AG08396 (cell line): ENCODE measurements around the gene POLR3H.

Source experiments
- DNase-seq: peaks from one replicate; pipeline ENCODE4 v3.0.0; 2012; ENCODE audit warnings: low spot score, mixed read lengths

POLR3H gene

DNA sequence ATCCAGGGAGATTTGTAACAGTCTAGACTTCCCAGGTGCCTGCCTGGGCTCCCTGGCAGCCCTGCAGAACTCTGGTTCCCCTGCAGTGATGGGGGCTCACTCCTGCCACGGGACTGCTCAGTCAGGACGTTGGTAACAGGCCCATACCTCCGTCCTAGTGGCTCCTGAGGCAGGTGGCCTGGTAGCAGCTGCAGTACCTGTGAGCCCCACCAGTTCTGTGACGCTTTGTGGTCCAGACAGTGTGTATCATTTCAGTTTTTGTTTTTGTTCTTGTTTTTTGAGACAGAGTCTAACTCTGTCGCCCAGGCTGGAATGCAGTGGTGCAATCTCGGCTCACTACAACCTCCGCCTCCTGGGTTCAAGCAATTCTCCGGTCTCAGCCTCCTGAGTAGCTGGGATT lies 27.8 kb downstream of the POLR3H start:
- no peak for DNase-seq

DNA sequence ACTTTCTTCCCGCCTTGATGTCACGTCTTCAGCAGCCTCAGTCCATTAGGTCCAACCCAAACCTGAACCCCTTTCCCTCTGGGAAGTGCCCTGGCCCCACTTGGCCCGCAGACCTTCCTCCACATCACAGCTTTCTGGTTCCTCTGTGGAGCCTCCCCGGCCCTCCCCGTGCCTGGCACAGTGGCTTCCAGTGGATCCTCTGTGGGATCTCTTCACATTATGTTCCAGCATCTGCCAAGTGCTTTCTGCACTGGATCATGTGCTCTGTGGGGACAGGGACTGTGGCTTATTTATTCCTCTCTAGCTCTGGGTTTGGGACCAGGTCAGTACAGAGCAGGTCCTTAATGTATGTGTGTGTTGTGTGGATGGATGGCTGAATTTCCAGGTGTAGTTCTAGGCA lies 30.9 kb downstream of the POLR3H start:
- DNase-seq = no peak

DNA sequence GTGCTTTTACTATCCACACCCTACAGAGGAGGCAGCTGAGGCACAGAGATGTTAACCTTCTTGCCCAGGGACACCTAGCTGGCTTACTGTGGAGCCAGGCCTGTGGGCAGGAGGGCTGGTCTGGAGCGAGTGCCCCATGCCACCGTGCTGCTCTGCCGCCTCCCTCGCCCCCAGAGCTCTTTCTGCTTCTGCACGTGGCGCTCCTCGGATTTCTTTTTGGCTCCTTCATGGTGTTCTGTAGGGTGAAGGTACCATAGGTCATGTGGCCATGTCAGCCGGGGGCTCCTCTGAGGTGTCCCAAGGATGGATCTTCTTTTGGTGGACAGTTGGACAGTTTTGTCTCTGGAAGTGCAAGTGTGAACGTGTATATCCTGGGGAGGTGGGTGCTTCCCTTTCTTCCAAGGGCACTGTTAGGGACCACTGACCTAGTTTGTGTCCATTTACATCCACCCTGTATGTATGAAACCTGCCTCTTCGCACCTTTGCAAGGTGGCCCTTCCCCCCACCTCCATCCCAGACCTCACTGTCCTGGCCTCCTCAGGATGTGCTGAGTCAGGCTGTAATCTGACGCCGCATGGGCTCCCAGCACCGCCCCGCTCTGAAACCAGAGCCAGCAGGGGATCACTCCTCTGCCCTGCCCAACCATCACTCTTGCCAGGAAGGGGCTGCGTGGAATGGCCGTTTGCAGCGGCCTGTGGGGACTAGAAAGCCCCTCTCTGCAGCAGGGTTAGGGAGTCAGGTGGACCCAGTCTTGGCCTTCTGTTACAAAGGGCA lies 31.7 kb downstream of the POLR3H start:
- DNase-seq = peak; percentile 79

DNA sequence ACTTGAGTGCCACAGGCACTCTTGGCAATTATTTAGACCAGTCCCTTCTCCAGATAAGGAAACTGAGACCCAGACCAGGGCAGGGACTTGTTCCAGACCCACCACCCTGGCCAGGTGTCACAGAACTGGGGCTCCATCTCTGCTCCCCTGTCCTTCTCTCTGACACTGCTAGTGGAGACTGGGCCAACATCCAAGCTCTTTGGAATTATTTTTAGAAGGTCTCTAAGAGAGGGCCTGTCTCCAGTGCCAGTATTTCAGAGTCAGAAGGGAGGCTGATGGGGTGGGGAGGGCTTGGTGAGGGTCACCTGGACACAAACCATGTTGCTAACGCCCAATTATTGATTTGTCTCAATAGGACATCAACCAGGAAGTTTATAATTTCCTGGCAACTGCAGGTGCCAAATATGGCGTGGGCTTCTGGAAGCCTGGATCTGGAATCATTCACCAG lies 32.7 kb downstream of the POLR3H start:
- DNase-seq = no peak

DNA sequence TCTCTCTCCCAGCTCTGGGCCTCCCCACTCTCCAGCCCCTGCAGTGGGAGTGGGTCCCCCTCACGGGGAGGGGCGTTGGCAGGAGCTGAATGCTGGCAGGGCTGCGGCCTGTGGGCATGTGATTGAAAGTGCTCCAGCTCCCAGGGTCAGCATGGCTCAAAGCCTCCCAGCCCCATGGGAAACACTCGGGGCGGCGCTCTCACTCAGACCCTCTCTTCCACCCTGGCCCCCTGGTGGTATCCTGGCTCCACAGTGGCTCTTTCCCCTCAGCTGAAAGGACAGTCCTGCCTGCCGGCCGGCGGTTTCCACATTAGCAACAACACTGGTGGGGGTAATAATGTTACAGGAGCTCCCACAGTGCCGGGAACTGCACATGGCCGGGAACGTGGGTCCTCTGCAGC lies 35.5 kb downstream of the POLR3H start:
- no peak for DNase-seq

DNA sequence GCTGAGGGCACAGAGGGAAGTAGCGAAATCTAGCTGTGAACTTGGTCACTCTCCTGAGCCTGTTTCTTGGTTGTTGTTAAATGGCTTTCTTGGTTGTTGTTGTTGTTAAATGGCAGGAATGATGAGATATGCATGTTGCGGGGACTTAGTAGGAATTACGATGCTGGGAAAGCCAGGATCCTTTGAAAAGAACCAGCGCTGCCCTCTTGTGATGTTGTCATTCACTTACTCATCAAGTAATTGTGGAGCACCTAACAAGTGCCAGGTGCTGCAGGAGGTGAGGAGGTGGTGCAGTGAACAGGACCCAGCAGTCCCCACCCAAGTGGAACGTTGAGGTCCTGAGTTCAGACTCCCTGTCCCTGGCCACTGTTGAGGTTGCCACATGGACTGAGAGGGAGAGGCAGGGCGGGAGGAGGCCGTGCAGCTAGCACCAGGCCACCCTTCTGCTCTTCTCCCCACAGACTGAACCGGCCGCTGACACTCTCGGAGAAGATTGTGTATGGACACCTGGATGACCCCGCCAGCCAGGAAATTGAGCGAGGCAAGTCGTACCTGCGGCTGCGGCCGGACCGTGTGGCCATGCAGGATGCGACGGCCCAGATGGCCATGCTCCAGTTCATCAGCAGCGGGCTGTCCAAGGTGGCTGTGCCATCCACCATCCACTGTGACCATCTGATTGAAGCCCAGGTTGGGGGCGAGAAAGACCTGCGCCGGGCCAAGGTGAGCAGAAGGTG lies 36.8 kb downstream of the POLR3H start:
- DNase-seq = no peak

DNA sequence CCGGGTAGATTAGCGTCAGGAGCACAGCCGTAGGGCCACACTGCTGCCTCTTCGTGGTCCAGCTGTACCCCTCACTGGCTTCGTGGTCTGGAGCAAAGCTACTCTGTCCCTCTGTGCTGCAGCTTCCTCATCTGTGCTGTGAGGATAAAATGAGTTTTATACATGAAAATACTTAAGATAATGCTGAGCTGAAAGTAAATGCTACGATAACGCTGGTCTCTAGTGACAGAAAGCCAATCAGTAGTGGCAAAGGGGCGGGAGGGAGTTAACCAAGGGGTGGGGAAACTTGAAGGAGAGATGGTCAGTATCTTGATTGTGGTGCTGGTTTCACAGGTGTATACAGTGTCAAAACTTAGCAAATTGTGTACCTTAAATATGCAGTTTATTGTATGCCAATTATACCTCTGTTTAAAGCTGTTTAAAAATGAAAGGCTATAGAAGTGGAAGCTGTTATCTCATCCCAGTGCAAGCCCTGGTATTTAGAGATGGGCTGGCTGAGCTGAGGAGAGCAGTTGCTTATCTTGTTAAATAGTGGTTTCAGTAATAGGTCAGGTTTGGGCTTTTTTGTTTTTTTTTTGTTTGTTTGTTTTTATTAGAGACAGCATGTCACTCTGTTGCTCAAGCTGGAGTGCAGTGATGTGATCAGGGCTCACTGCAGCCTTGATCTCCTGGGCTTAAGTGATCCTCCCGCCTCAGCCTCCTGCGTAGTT lies 38.6 kb downstream of the POLR3H start:
- DNase-seq = no peak

DNA sequence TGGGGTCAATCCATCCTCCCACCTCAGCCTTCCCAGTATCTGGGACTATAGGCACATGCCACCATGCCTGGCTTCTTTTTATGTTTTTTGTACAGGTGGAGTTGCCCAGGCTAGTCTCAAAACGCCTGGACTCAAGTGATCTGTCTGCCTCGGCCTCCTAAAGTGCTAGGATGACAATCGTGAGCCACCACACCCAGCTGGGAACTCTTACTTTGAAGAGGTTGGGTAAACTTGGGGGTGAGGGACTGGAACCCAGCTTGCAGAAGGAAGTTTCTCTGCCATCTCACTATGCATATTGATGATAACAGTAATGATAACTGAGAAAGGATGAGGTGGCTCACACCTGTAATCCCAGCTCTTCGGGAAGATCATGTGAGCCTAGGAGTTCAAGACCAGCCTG lies 39.5 kb downstream of the POLR3H start:
- DNase-seq = no peak

DNA sequence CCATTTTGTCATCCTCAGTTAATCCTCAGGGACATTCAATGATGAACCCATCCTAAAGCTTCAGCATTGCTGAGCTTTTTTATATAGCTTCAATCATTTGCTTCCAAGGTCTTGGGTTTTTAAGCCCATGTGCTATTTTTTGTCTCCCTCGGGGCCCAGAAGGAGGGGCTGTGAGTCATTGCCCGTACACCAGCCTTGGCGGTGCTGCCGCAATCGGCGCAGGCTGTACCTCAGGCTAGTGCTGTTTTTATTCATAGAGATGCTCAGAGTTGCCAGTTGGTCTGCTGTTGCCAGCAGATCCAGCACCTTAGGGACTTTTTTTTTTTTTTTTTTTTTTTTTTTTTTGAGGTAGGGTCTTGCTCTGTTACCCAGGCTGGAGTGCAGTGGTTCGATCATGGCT lies 39.9 kb downstream of the POLR3H start:
- no peak for DNase-seq

DNA sequence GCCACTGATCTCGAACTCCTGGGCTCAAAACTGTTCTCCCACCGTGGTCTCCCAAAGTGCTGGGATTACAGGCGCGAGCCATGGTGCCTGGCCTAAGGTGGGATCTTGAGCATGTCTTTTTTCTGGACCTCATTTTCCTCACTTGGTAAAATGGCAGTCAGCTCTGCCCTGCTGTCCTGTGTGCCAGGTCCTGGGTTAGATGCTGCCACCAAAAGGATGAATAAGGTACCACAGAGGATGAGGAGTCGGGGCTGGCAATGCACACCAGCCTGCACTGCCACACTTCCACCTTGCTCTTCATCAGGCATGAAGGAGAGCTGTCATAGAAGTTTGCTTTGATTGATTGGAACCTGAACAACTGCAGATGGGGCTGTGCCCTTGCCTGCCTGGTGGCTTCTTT lies 43.1 kb downstream of the POLR3H start:
- no peak for DNase-seq

DNA sequence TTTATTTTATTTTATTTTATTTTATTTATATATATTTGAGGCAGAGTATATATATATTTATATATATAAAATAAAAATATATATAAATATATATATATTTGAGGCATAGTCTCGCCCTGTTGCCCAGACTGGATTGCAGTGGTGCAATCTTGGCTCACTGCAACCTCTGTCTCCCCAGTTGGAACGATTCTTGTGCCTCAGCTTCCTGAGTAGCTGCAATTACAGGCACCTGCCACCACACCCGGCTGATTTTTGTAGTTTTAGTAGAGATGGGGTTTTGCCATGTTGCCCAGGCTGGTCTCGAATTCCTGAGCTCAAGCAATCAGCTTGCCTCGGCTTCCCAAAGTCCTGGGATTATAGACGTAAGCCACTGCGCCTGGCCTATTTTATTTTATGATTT lies 44.0 kb downstream of the POLR3H start:
- no peak for DNase-seq

DNA sequence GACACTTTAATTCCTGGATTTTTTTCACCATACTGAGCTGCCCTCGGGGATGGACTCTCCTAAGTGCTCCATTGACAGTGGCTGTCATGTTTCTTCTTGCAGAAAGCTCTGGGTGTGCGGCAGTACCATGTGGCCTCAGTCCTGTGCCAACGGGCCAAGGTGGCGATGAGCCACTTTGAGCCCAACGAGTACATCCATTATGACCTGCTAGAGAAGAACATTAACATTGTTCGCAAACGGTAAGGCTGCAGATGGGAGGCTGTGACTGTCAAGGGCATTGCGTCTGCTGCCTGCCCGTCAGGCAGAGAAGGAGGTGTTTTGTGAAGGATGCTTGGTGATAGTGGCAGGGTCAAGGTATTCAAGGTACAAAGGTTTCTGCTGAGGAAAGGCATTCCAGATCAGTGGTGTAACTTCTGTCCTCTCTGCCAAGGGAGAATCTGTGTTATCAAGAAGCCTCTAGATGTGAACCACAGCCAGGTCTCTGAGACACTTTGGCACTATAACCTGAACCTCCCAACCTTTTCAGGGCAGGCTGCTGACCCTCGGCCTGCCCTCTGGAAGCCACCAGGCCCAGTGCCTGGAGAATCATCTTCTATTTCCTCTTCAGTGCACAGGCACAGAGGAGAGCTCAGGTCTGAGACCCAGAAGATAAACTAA lies 44.5 kb downstream of the POLR3H start:
- DNase-seq = no peak

DNA sequence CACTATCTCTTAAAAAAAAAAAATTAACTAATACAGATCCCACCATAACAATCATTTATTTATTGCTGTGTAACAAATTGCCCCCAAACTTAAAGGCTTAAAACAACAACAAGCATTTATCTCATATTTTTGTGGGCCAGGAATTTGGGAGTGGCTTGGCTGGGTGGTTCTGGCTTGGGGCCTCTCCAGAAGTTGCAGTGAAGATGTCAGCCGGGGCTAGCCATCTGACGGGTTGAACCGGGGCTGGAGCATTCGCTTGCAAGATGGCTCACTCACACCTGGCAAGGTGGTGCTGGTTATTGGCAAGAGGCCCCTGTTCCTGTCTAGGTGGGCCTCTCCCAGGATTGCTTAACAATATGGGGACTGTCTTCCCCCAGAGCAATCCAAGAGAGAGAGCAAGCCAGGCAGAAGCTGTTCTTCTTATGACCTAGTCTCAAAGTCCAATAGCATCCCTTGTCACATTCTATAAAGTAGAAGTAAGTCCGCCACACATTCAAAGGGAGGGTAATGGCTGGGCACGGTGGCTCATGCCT lies 45.9 kb downstream of the POLR3H start:
- no peak for DNase-seq

DNA sequence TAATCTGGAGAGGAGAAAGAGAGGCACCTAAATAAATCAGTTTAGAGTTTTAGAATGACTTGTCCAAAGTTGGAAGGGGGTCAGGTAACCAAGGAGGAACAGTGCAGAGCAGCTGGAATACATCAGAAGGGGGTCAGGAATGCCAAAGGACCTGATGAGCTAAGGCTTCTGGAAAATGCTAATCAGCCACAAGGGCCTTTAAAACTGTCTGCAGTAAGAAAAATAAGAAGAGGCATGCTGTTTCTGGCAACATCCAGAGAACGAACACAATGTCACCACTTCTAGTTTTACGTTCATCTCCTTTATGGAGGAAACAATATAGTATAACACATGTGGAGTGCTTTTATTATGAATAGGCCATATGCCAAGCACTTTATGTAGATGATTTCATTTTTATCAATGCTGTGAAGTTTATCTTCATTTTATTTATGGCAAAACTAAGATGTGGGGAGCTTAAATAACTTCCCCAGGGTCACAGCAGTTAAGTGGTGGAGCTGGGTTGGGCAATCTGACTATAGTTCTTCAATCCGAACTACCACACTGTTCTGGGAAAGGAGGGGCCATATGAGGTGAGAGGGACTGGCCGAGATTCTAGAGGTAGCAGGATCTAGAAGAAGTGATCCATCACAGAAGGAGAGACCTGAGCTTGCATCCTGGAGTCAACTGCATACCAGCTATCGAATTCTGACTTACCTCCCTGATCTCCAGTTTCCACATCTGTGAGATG lies 52.7 kb downstream of the POLR3H start:
- DNase-seq = no peak

DNA sequence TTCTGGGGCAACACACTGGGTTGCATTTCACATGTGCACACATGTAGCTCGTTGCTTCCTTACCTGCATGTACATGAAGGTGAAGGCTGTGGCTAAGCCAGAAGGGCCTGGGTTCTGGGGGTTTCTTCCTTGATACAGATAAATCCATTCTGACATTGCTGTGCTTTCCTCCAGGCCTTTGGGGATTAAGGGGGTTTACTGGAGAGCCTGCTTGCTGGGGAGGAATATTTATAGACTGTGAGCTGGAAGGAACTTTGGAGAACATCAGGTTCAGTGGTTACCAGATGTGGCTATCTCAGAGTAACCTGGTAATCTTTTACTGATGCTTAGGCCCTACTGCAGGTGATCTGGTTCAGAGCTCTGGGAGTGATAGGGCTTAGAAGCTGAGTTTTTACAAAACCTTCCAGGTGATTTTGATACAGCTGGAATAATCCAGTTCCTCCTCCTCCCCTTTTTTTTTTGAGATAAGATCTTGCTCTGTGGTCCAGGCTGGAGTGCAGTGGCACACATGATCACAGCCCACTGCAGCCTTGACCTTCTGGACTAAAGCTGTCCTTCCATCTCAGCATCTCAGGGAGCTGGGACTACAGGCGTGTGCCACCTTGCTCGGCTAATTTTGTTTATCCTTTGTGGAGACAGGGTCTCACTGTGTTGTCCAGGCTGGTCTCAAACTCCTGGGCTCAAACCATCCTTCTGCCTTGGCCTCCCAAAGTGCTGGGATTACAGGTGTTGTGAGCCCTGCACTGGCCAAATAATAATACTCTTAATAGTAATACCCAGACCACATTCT lies 55.5 kb downstream of the POLR3H start:
- DNase-seq = no peak

DNA sequence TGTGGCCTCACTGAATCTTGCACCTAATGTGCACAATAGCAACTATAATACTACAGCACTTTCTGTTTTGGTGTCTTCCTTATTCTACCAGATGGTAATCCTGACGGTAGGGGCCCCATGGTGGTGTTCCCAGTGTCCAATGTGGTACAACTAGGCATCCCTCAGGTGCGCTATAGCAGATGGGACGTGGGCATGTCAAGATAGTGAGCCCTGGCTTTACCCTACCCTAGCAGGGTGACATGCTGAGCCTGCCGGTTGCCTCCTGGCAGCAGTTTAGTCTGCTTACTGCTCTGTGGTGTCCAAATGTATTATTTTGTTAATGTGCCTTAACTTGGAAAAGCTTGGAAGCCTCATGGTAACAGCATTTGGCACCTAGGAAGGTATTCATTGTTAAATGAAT lies 56.2 kb downstream of the POLR3H start:
- DNase-seq = no peak

DNA sequence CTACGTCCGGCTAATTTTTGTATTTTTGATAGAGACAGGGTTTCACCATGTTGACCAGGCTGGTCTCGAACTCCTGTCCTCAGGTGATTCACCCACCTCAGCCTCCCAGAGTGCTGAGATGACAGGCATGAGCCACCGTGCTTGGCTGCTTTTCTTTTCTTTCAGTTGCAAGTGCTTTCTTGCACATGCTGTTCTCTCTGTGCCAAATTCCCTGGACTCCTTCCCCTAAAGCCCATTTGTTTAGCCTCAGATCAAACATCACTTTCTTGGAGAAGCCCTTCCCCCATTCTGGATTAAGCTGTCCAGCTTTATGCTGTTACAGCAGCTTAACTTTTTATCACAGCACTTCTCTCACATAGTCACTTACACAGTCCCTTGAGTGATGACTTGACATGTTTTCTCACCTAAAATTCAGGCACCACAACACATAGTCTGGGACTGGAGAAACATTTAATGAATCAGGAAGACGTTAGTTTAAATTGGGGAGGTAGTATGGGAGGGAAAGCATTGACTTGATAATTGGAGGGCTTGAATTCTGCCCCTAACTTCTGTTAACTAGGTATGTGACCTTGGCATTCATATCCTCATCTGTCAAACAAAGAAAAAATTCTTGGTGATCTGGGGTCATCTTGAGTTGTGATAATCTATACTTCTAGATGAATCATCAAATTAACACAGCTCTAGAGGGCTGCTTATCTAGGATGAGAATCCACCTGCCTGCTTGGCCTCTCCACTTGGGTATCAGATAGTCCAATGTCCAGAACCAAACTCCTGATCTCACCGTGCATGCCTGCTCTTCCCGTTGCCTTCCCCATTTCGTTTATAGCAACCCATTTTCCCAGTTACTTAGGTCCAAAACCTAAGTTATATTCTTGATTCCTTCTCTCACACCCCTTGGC lies 57.0 kb downstream of the POLR3H start:
- DNase-seq = peak; percentile 29

DNA sequence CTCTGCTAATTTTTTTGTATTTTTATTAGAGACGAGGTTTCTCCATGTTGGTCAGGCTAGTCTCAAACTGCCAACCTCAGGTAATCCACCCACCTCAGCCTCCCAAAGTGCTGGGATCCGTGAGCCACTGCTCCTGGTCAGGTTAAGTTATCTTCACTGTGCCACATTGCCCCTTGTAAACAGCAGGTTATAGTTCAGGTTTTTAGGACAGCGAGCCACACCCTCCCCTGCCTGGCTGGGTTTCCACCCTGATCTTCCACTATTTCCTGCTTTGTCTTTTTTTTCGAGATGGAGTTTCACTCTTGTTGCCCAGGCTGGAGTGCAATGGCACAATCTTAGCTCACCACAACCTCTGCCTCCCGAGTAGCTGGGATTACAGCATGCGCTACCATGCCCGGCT lies 59.2 kb downstream of the POLR3H start:
- no peak for DNase-seq

DNA sequence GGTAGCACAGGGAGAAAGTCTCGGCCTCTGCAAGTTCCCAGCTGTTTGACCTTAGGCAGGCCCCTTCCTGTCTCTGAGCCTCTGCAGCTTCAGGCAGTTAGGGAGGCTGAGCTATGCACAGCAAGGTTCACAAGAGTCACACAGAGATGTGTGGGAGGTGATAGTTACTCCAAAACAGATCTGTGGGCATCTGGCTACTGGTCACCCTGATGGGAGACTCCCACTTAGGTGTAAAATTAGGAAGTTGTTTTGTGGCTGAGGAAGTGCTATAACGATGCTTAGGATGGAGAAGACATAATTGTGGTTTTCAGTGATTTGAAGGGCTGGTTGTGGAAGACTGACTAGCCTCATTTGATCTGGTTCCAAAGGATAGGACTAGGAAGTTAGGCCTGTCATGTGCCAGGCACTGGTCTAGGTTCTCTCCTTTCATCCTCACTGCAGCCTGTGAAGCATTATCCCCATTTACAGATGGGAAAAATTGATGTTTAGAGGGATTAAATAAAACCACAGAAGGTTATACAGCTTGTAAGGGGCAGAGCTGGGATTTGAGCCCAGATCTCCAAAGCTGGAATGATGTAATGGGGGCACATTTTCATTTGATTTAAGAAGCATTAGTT lies 61.8 kb downstream of the POLR3H start:
- no peak for DNase-seq
